HEK293T (cell line): ENCODE results near the gene RIN2.

Source experiments
- CTCF ChIA-PET: fragments of 350-600 bp; formaldehyde crosslinking; extraction: SDS; loops from one replicate; lab custom pipeline; 2021; ENCODE audit warnings: antibody characterized with exemption, inconsistent platforms; lab: Yijun Ruan, JAX
- POLR2A ChIA-PET: fragments of 350-600 bp; formaldehyde crosslinking; extraction: SDS; loops from one replicate; lab custom pipeline; 2020; ENCODE audit warnings: antibody characterized with exemption, inconsistent platforms; lab: Yijun Ruan, JAX
- DNase-seq: peaks from one replicate; pipeline ENCODE4 v3.0.0; 2012; ENCODE audit warnings: mixed read lengths; ENCODE audit errors: extremely low spot score
- ARNT ChIP-seq: fragments of 450-650 bp; IDR thresholded peaks from 2 replicates; pipeline ENCODE4 v1.6.1; 2017; ENCODE audit warnings: mild to moderate bottlenecking
- BHLHE40 ChIP-seq: fragments of 450-650 bp; IDR thresholded peaks from 2 replicates; pipeline ENCODE4 v1.6.1; 2016; ENCODE audit warnings: mild to moderate bottlenecking, moderate library complexity, borderline replicate concordance
- CTBP1 ChIP-seq: fragments of 450-650 bp; IDR thresholded peaks from 2 replicates; pipeline ENCODE4 v1.6.1; 2016; ENCODE audit warnings: borderline replicate concordance
- ELF4 ChIP-seq: fragments of 450-650 bp; IDR thresholded peaks from 2 replicates; pipeline ENCODE4 v1.6.1; 2017; ENCODE audit warnings: antibody characterized with exemption
- FOXA1 ChIP-seq: fragments of 450-650 bp; IDR thresholded peaks from 2 replicates; pipeline ENCODE4 v1.6.1; 2016; ENCODE audit warnings: mild to moderate bottlenecking
- FOXK2 ChIP-seq: fragments of 450-650 bp; IDR thresholded peaks from 2 replicates; pipeline ENCODE4 v1.6.1; 2016; ENCODE audit warnings: mild to moderate bottlenecking
- FOXM1 ChIP-seq: fragments of 450-650 bp; IDR thresholded peaks from 2 replicates; pipeline ENCODE4 v1.6.1; 2017; ENCODE audit warnings: mild to moderate bottlenecking, borderline replicate concordance
- HDGF ChIP-seq: fragments of 450-650 bp; IDR thresholded peaks from 2 replicates; pipeline ENCODE4 v1.6.1; 2017; ENCODE audit warnings: antibody characterized with exemption, borderline replicate concordance
- L3MBTL2 ChIP-seq: fragments of 450-650 bp; conservative IDR thresholded peaks from 2 replicates; pipeline ENCODE4 v1.6.1; 2016; ENCODE audit warnings: mild to moderate bottlenecking
- LEF1 ChIP-seq: fragments of 450-650 bp; IDR thresholded peaks from 2 replicates; pipeline ENCODE4 v1.6.1; 2017; ENCODE audit warnings: mild to moderate bottlenecking, borderline replicate concordance
- NFRKB ChIP-seq: fragments of 450-650 bp; IDR thresholded peaks from 2 replicates; pipeline ENCODE4 v1.6.1; 2016; ENCODE audit warnings: mild to moderate bottlenecking, moderate library complexity
- SP1 ChIP-seq: fragments of 450-650 bp; IDR thresholded peaks from 2 replicates; pipeline ENCODE4 v1.6.1; 2017
- SUZ12 ChIP-seq: fragments of 450-650 bp; IDR thresholded peaks from 2 replicates; pipeline ENCODE4 v1.6.1; 2016; ENCODE audit warnings: mild to moderate bottlenecking
- TARDBP ChIP-seq: fragments of 450-650 bp; IDR thresholded peaks from 2 replicates; pipeline ENCODE4 v1.6.1; 2016
- ZNF384 ChIP-seq: fragments of 450-650 bp; IDR thresholded peaks from 2 replicates; pipeline ENCODE4 v1.6.1; 2016
- TF ChIP-seq, protein P1 (sequence below): fragments of 450-650 bp; IDR thresholded peaks from 2 replicates; pipeline ENCODE4 v1.6.1; 2016

Gene RIN2

DNA sequence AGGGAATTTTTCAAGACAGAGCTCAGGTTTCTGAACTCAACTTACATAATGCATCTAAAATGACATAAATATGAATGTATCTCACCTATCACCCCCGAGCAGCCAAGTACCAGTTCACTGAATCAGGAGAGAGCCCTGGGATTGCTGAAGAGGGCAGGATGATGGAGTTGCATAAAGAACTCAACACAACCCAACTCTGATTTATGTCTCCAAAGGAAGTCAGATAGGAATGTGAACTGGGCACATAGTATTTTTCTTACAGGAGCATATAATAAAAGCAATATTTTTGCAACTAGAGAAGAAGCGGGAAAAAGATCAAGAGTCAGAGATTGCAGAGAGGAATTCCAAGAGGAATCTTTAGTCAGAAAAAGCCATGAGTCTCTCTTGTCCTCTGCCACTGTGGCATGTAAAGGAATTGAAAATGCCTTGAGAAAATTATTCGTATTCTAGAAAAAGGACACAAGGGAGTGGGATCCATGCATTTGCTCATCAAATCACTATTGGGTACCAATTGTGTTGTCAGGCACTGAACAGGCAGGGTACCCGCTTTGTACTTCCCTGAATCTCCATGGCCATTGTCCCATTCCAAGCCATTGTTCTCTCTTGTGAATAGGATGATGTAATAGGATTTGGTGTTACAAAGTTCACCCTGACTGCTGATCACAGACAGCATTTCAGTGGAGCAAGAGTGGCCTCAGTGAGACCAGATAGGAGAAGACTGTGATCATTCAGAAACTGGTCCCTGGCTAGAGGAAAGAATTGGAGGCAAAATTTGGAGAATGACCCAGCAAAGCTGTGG is 16.3 kb downstream of the RIN2 start:
- no peak for TF ChIP-seq LEF1
- no peak for DNase-seq
- CTCF ChIA-PET: no interaction called here
- POLR2A ChIA-PET: interaction anchor here (1.1 kb wide), 1 partner anchor 17 kb away, joined by 4 read pairs; no protein-coding TSS in a partner anchor

- TF ChIP-seq FOXM1: no peak
- TF ChIP-seq LEF1: no peak
- TF ChIP-seq NFRKB: no peak
- no peak for TF ChIP-seq L3MBTL2
- no peak for TF ChIP-seq FOXA1
- TF ChIP-seq HDGF: no peak
- TF ChIP-seq, protein P1, sequence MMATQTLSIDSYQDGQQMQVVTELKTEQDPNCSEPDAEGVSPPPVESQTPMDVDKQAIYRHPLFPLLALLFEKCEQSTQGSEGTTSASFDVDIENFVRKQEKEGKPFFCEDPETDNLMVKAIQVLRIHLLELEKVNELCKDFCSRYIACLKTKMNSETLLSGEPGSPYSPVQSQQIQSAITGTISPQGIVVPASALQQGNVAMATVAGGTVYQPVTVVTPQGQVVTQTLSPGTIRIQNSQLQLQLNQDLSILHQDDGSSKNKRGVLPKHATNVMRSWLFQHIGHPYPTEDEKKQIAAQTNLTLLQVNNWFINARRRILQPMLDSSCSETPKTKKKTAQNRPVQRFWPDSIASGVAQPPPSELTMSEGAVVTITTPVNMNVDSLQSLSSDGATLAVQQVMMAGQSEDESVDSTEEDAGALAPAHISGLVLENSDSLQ: no peak
- TF ChIP-seq ZNF384: no peak
- TF ChIP-seq CTBP1: no peak
- no peak for TF ChIP-seq FOXK2
- no peak for TF ChIP-seq TARDBP
- CTCF ChIA-PET: interaction anchor here (0.8 kb wide), 1 partner anchor 231 kb away, joined by 3 read pairs; no protein-coding TSS in a partner anchor
- POLR2A ChIA-PET: no interaction called here
- DNase-seq: no peak
Measured at GRCh38 chr20:19775353-19776253, 17.5 kb downstream of the RIN2 start.

DNA sequence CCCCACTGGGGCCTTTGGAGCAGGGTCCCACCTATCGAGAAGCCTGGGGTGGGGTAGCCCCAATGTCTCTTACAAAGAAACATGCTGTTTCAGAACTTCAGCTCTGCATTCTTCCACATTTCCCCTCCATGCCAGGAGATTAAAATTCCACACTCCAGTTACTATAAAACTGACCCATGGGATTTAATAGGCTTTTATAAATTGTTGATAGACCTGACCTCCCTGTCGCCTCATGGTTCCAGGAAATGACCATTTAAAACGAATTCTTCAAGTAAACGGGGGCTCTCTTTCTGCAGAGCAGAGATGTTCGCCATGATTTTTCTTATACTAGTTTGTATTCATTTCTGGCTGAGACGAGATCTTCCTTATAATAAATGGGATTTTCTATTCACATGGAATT is 19.3 kb downstream of the RIN2 start:
- DNase-seq: no peak
- CTCF ChIA-PET: no interaction called here
- TF ChIP-seq ARNT: no peak
- TF ChIP-seq NFRKB: no peak
- no peak for TF ChIP-seq SUZ12
- no peak for TF ChIP-seq FOXK2
- no peak for TF ChIP-seq ELF4
- POLR2A ChIA-PET: no interaction called here

DNA sequence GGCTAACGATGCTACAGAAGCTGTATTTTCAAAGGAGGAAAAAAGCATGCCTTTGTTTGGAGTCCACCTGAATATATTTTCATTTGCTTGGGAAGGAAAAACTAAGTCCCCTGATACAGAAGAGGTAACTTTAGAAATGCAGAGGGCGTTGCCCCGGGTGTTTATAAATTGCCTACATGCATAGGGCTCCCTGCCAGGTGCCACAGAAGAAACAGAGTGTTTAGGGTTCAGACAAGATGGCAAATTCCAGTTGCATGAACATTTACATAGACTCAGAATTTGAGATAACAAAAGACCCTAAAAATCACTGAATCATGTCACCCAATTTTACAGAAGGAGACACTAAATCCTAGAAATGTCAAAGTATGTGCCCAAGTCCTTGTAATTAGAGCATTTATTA is 19.9 kb downstream of the RIN2 start:
- ChIA-PET POLR2A (no interaction called here), CTCF (no interaction called here)
- TF ChIP-seq CTBP1: no peak
- no peak for TF ChIP-seq L3MBTL2
- TF ChIP-seq FOXM1: no peak
- no peak for DNase-seq

GRCh38 chr20:19778404-19778803 is 20.3 kb downstream of the RIN2 start:
- ChIA-PET POLR2A (interaction anchor here (1.4 kb wide), 1 partner anchor 21 kb away, joined by 4 read pairs; the partner anchor contains the start of gene RIN2), CTCF (no interaction called here)

GRCh38 chr20:19779634-19780033 is 21.6 kb downstream of the RIN2 start:
- ChIA-PET CTCF (interaction anchor here (0.8 kb wide), 1 partner anchor 13 kb away, joined by 3 read pairs; no protein-coding TSS in a partner anchor), POLR2A (interaction anchor here (1.4 kb wide), 1 partner anchor 22 kb away, joined by 4 read pairs; the partner anchor contains the start of gene RIN2)
- TF ChIP-seq ELF4 (no peak), HDGF (no peak), NFRKB (no peak), BHLHE40 (no peak), FOXM1 (no peak), SUZ12 (no peak), CTBP1 (no peak), ZNF384 (no peak), SP1 (no peak), TARDBP (no peak), LEF1 (no peak), FOXA1 (no peak), L3MBTL2 (no peak)
- TF ChIP-seq, protein P1: no peak
- no peak for DNase-seq

More at GRCh38 chr20:19778404-19778803, 20.3 kb downstream of the RIN2 start:
- no peak for DNase-seq
- TF ChIP-seq ELF4 (no peak), FOXK2 (no peak), ARNT (no peak), LEF1 (no peak), NFRKB (no peak), BHLHE40 (no peak), SUZ12 (no peak), SP1 (no peak), TARDBP (no peak), ZNF384 (no peak), HDGF (no peak), FOXM1 (no peak), FOXA1 (no peak), CTBP1 (no peak), L3MBTL2 (no peak)
- TF ChIP-seq, protein P1: no peak
